ENCODE results near the gene LRRC14B. TPM values are rescaled to one million over a fixed set of nuclear protein-coding genes. Genes with fewer than 3 reads are reported as not detected.

Gene LRRC14B
- total RNA-seq, 2 donors from 2014 or later = not detected

DNA sequence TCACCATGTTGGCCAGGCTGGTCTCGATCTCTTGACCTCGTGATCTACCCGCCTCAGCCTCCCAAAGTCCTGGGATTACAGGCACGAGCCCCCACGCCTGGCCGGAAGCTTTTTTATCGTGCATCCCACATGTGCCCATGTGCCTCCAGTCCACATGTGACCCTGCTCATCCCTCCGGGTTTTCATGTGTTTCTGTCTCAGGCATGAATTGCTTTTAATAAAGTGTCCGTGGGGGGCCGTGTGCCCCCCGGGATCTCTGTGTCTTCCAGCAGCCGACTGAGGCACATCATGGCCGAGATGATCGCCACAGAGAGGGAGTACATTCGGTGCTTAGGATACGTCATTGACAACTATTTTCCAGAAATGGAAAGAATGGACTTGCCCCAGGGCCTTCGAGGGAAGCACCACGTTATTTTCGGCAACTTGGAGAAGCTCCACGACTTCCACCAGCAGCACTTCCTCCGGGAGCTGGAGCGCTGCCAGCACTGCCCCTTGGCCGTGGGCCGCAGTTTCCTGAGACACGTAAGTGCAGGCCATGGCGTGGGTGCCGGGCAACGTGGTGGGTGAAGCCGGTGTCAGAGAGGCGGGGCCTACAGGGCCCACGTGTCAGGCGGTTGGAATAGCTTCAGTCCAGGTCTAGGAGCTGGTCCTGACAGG, 22.1 kb upstream of the LRRC14B start:
- no peaks in the 10 kb centered on the region for H3K27me3 Mint-ChIP-seq (ENCODE audit: insufficient read depth)
- DNase-seq = no peak
- TF ChIP-seq, protein P1, sequence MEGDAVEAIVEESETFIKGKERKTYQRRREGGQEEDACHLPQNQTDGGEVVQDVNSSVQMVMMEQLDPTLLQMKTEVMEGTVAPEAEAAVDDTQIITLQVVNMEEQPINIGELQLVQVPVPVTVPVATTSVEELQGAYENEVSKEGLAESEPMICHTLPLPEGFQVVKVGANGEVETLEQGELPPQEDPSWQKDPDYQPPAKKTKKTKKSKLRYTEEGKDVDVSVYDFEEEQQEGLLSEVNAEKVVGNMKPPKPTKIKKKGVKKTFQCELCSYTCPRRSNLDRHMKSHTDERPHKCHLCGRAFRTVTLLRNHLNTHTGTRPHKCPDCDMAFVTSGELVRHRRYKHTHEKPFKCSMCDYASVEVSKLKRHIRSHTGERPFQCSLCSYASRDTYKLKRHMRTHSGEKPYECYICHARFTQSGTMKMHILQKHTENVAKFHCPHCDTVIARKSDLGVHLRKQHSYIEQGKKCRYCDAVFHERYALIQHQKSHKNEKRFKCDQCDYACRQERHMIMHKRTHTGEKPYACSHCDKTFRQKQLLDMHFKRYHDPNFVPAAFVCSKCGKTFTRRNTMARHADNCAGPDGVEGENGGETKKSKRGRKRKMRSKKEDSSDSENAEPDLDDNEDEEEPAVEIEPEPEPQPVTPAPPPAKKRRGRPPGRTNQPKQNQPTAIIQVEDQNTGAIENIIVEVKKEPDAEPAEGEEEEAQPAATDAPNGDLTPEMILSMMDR (conservative IDR thresholded peaks at IDR 0.05) = no peak
- Histone ChIP-seq H3K9me3 (ENCODE audit: control insufficient read depth, low read length) (no peaks in the 10 kb centered on the region), H3K27ac (ENCODE audit: low read depth, low read length) (no peak overlapping the region), H3K27me3 (ENCODE audit: control insufficient read depth, insufficient read depth, low read length, poor library complexity, severe bottlenecking) (no peaks in the 10 kb centered on the region), H3K4me3 (ENCODE audit: low read length) (no peak overlapping the region), H3K9ac (ENCODE audit: extremely low read depth, low read length, poor library complexity, severe bottlenecking) (no peak overlapping the region), H3K36me3 (ENCODE audit: control insufficient read depth, insufficient read depth, low read length) (no peaks in the 10 kb centered on the region), H3K4me1 (ENCODE audit: control insufficient read depth, insufficient read depth, low read length) (no peaks in the 10 kb centered on the region)
- no peak overlapping the region for H3K27ac Mint-ChIP-seq
- H3K36me3 Mint-ChIP-seq (ENCODE audit: low read depth) = peaks cover 14% of the 10 kb centered on the region
- H3K4me3 Mint-ChIP-seq = no peak overlapping the region
- WGBS, 2 experiments (ENCODE audit: insufficient coverage in 1 of 2, insufficient read length in 1 of 2) = 90 to 92% methylated on average over 31 to 32 of the region's 32 CpGs
- peaks cover 11% of the 10 kb centered on the region for H3K9me3 Mint-ChIP-seq
- H3K4me1 Mint-ChIP-seq = no peaks in the 10 kb centered on the region

DNA sequence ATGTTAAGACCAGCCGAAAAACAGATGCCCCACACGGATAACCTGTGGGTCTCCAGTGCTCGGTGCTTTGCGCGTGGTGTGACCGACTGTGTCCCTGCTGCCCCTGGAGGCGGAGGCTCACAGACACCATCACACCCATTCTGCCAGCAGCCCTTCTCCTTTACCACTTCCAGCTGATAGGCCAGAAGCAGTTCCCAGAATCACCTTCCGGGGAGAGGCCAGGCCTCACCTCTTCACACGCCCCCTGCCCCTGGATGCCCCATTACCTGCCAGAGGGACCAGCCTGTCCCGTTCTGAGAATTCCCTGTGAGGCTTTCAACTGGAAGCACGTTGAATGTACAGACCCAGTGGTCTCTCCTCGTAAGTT, 21.6 kb upstream of the LRRC14B start:
- 92 to 97% methylated on average over 10 to 12 of the region's 12 CpGs for WGBS, 2 experiments (ENCODE audit: insufficient coverage in 1 of 2, insufficient read length in 1 of 2)
- Mint-ChIP-seq H3K27ac (no peak overlapping the region), H3K36me3 (ENCODE audit: low read depth) (peaks cover 8% of the 10 kb centered on the region), H3K27me3 (ENCODE audit: insufficient read depth) (no peaks in the 10 kb centered on the region), H3K4me1 (no peaks in the 10 kb centered on the region), H3K4me3 (no peak overlapping the region), H3K9me3 (peaks cover 5% of the 10 kb centered on the region)
- Histone ChIP-seq H3K27ac (ENCODE audit: low read depth, low read length) (no peak overlapping the region), H3K4me1 (ENCODE audit: control insufficient read depth, insufficient read depth, low read length) (no peaks in the 10 kb centered on the region), H3K9me3 (ENCODE audit: control insufficient read depth, low read length) (no peaks in the 10 kb centered on the region), H3K36me3 (ENCODE audit: control insufficient read depth, insufficient read depth, low read length) (no peaks in the 10 kb centered on the region), H3K4me3 (ENCODE audit: low read length) (no peak overlapping the region), H3K9ac (ENCODE audit: extremely low read depth, low read length, poor library complexity, severe bottlenecking) (no peak overlapping the region), H3K27me3 (ENCODE audit: control insufficient read depth, insufficient read depth, low read length, poor library complexity, severe bottlenecking) (no peaks in the 10 kb centered on the region)
- no peak for DNase-seq
- TF ChIP-seq, protein P1 (conservative IDR thresholded peaks at IDR 0.05) = peak; percentile 14

DNA sequence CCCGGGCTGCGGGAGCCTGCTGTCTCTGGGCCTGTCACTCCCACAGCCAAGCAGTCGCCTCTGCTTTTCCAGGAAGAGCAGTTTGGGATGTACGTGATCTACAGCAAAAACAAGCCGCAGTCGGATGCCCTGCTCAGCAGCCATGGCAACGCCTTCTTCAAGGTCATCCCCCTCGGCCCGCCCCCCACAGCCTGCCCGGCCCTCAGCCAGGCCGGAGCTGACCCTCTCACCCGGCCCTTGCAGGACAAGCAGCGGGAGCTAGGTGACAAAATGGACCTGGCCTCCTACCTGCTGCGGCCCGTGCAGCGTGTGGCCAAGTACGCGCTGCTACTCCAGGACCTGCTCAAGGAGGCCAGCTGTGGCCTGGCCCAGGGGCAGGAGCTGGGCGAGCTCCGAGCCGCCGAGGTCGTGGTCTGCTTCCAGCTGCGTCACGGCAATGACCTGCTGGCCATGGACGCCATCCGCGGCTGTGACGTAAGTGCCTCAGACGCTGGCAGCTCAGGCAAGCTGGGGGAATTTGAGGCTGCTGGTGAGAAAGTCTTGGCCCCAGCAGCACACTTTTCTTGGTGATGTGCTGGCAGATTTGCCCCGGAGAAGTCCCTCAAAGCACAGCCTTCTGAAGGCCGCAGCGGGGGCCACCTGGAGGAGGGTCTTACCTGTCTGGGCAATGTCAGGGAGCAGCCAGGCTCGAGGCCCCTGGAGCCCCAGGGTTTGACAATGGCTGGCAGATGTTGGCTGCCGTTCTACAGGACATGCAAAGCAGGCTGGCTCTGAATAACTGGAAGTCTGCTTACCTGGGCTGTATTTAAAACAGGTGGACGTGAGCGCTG, 20.1 kb upstream of the LRRC14B start:
- H3K36me3 ChIP-seq (ENCODE audit: control insufficient read depth, insufficient read depth, low read length) = no peaks in the 10 kb centered on the region
- H3K4me1 ChIP-seq (ENCODE audit: control insufficient read depth, insufficient read depth, low read length) = peaks cover 1% of the 10 kb centered on the region
- no peak overlapping the region for H3K9ac ChIP-seq (ENCODE audit: extremely low read depth, low read length, poor library complexity, severe bottlenecking)
- no peaks in the 10 kb centered on the region for H3K9me3 ChIP-seq (ENCODE audit: control insufficient read depth, low read length)
- Mint-ChIP-seq H3K4me1 (peaks cover under 1% of the 10 kb centered on the region), H3K9me3 (peaks cover 3% of the 10 kb centered on the region), H3K4me3 (no peak overlapping the region), H3K36me3 (ENCODE audit: low read depth) (peaks cover 6% of the 10 kb centered on the region), H3K27me3 (ENCODE audit: insufficient read depth) (no peaks in the 10 kb centered on the region), H3K27ac (no peak overlapping the region)
- H3K4me3 ChIP-seq (ENCODE audit: low read length) = no peak overlapping the region
- 94 to 98% methylated on average over 23 to 37 of the region's 37 CpGs for WGBS, 2 experiments (ENCODE audit: insufficient coverage in 1 of 2, insufficient read length in 1 of 2)
- TF ChIP-seq, protein P1 (conservative IDR thresholded peaks at IDR 0.05) = no peak
- peak overlapping the region; percentile 44 for H3K27ac ChIP-seq (ENCODE audit: low read depth, low read length)
- no peak for DNase-seq
- no peaks in the 10 kb centered on the region for H3K27me3 ChIP-seq (ENCODE audit: control insufficient read depth, insufficient read depth, low read length, poor library complexity, severe bottlenecking)
